Mesodermal cell (in vitro differentiated cells): ENCODE data around the gene CCSER2.

Experiments
- H3K27ac ChIP-seq: 2 replicates; pipeline ENCODE4 v1.7.0; 2013; ENCODE audit warnings: mild to moderate bottlenecking, low read depth, low read length, moderate library complexity; ENCODE audit not compliant: severe bottlenecking
- H3K36me3 ChIP-seq: 2 replicates; pipeline ENCODE4 v1.7.1; 2013; ENCODE audit warnings: mild to moderate bottlenecking, low read length, moderate library complexity; ENCODE audit not compliant: control insufficient read depth, insufficient read depth
- H3K4me1 ChIP-seq: one replicate; pipeline ENCODE4 v1.7.1; 2013; ENCODE audit warnings: mild to moderate bottlenecking, low read length; ENCODE audit not compliant: insufficient read depth, control insufficient read depth, poor library complexity, severe bottlenecking
- H3K4me3 ChIP-seq: 2 replicates; pipeline ENCODE4 v1.7.0; 2013; ENCODE audit warnings: low read length, control low read depth, mild to moderate bottlenecking; ENCODE audit not compliant: insufficient read depth, poor library complexity, severe bottlenecking; ENCODE audit errors: extremely low read depth
- H3K9me3 ChIP-seq: 2 replicates; pipeline ENCODE4 v1.7.1; 2013; ENCODE audit warnings: mild to moderate bottlenecking, low read length, moderate library complexity; ENCODE audit not compliant: control insufficient read depth
- WGBS, 2 experiments: methylation state at CpG; one replicate each; pipeline ENCODE4 v1.1.5; 2013; ENCODE audit warnings: missing lambda C conversion rate in 2 of 2; ENCODE audit not compliant: insufficient coverage in 2 of 2; 5-methylcytosine and 5-hydroxymethylcytosine counted together

The CCSER2 gene

DNA sequence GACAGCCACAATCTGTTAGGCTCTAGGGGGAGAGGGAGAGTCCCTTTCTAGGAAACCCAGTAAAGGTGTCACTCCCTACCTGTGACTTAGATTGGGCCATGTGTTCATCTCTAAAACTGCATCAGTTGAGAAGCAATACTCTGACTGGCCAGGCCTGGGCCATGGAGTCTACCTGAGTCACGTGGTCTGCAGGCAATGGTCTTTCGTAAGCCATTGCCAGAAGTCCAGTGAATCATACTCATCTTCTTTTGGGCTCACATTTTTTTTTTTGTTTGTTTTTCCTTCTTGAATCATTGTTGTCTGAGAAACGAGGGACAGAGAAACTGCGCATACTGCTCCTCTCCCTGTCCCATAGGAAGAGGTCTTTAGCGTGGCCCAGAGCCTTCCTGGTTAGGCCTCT, 215.6 kb downstream of the CCSER2 start:
- 99 to 100% methylated on average over 3 to 5 of the region's 5 CpGs for WGBS, 2 experiments
- Histone ChIP-seq H3K36me3 (no peaks in the 10 kb centered on the region), H3K27ac (no peak overlapping the region), H3K4me1 (peaks cover 15% of the 10 kb centered on the region), H3K9me3 (peaks cover 7% of the 10 kb centered on the region), H3K4me3 (no peak overlapping the region)

GRCh38 chr10:84545651-84546050, 217.3 kb downstream of the CCSER2 start:
- peaks cover 5% of the 10 kb centered on the region for H3K9me3 ChIP-seq
- H3K27ac ChIP-seq: no peak overlapping the region
- no peaks in the 10 kb centered on the region for H3K36me3 ChIP-seq
- peaks cover 7% of the 10 kb centered on the region for H3K4me1 ChIP-seq
- no peak overlapping the region for H3K4me3 ChIP-seq

DNA sequence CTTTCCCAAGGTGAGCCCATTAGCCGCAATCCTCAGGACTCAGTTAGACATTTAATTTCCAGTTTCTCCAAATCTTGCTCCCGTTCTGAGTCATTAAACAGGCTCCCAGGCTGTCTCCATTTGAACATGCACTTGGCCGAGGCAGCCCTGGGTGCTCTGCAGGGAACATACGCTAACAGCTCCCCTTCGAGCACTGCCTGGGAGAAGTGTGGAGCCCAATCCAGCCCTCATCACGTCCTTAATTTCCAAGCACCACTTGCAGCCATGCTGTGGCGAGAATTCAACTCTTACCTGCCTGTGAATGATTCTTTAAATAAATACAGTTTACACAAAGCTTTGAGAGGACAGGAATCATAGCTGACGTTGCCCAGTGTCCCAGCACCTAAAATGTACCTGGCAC, 218.2 kb downstream of the CCSER2 start:
- no peak overlapping the region for H3K4me3 ChIP-seq
- peaks cover 7% of the 10 kb centered on the region for H3K4me1 ChIP-seq
- WGBS, 2 experiments: 87 to 89% methylated on average over 4 to 8 of the region's 8 CpGs
- no peaks in the 10 kb centered on the region for H3K36me3 ChIP-seq
- H3K9me3 ChIP-seq: no peaks in the 10 kb centered on the region
- no peak overlapping the region for H3K27ac ChIP-seq

- no peaks in the 10 kb centered on the region for H3K36me3 ChIP-seq
- H3K9me3 ChIP-seq: no peaks in the 10 kb centered on the region
- peaks cover 6% of the 10 kb centered on the region for H3K4me1 ChIP-seq
- no peak overlapping the region for H3K4me3 ChIP-seq
- H3K27ac ChIP-seq: no peak overlapping the region
- WGBS, 2 experiments: 80% methylated on average over 3 of the region's 3 CpGs; no CpG with 5 or more reads in 1 of the 2 experiments
These were observed 219.2 kb downstream of the CCSER2 start for GRCh38 chr10:84547616-84548015.

GRCh38 chr10:84548869-84549268, 220.5 kb downstream of the CCSER2 start:
- Histone ChIP-seq H3K4me1 (no peaks in the 10 kb centered on the region), H3K4me3 (no peak overlapping the region), H3K27ac (no peak overlapping the region), H3K9me3 (no peaks in the 10 kb centered on the region), H3K36me3 (no peaks in the 10 kb centered on the region)
- WGBS, 2 experiments: 57 to 100% methylated on average over 2 to 5 of the region's 5 CpGs

DNA sequence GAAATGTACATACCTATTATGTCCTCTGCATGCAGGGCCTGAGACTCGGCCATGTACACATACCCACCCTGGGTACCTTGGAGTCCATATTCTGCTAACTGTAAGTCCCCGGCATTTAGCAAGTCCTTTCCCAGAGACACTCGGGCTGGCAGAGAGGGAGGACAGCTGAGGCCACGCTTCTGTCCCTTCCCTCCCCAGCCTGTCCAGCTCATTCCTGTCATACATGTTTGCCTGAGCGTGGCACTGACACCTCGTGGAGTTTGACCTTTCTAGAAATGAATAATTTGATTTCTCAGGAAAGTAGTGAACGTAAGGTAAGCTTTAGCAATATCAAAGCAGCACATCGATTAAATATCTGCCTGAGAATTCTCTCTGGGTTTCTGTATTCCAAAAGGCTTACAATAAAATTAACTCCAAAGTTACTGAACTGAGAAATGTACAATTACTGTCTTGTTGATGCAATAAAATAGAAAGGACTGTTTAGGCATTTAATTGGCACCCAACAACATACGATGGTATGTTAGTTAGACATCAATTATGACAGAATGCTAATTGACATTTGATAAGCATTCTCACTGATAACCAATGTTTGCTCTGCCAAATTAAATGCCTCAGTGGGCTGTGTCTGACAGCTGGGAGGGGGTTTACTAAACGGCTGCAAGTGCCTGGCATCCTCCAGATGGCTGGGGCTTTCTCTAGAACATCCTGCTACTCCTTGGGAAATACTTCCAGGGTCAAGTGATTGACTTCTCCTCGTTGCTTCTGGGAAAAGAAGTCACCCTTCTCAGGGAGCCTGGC, 221.2 kb downstream of the CCSER2 start:
- WGBS, 2 experiments: 78 to 79% methylated on average over 6 of the region's 11 CpGs

DNA sequence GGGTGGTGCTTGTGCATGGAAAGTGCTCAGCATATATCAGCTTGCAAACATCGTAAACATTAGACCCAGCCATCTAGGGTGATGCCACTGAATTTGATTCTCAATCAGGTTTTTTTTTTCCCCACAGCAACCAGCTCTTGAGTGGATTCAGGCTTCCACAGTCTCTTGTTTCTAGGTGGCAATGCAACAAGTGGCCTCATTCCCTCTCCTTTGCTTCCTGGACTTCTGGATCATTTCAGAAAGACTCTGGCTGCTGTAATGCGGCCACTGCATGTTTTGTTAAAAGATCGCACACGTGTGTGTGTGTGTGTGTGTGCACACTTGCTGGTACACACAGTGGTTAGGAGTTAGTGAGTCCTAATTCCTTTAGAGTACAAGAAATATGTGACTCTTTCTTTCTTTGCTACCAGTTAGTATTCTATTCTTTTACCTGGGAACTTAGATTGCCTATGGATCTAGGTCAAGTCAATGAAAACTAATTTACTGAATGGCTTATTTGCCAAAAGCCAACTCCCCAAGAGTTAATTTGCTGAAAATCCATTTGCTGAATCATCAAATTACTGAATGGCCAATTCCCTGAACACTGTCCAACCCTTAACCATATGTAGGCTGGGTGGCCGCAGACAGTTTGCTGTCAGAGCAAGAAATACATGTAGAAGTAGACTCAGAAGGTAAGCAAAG, 222.5 kb downstream of the CCSER2 start:
- H3K4me1 ChIP-seq: no peaks in the 10 kb centered on the region
- H3K36me3 ChIP-seq: no peaks in the 10 kb centered on the region
- no peak overlapping the region for H3K4me3 ChIP-seq
- H3K9me3 ChIP-seq: no peaks in the 10 kb centered on the region
- 79 to 97% methylated on average over 3 to 5 of the region's 5 CpGs for WGBS, 2 experiments
- H3K27ac ChIP-seq: no peak overlapping the region

More for the DNA sequence above, 221.2 kb downstream of the CCSER2 start:
- Histone ChIP-seq H3K9me3 (no peaks in the 10 kb centered on the region), H3K4me3 (no peak overlapping the region), H3K27ac (no peak overlapping the region), H3K36me3 (no peaks in the 10 kb centered on the region), H3K4me1 (no peaks in the 10 kb centered on the region)

DNA sequence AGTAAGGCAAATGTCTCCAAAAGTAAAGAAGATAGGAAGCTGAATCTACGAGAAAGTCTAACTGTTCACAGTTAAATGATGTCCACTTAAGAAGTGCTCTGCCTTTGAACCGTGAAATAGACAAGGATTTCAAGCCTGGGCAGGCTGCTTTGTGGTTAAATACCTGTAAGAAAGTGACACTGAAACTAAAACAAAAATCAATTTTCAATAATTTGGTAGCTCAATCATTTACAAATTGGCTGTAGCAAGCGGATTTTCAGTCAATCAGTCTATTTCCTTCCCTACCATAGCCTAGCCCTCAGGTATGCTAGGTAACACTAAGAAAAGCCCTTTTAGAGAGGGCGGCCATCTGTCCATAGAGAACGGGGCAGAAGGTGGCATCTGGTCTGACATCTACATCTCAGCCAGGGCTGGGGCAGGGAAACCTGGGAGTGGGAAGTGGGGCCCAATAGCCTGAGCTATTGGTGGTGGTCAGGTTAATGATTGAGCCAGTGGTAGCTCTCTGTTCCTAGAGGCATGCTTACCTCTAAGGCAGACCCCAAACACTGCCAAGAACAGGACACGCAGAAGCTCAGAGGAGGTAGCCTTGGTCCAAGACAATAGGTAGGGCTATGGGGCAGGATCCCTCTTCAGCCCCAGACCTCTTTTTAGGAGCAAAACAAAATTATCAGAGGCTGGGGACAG, 223.2 kb downstream of the CCSER2 start:
- 93 to 95% methylated on average over 3 to 5 of the region's 6 CpGs for WGBS, 2 experiments
- no peaks in the 10 kb centered on the region for H3K9me3 ChIP-seq
- no peaks in the 10 kb centered on the region for H3K4me1 ChIP-seq
- H3K27ac ChIP-seq: no peak overlapping the region
- H3K36me3 ChIP-seq: no peaks in the 10 kb centered on the region
- no peak overlapping the region for H3K4me3 ChIP-seq

GRCh38 chr10:84552478-84552877, 224.1 kb downstream of the CCSER2 start:
- 80 to 100% methylated on average over 1 of the region's 3 CpGs for WGBS, 2 experiments
- H3K9me3 ChIP-seq: no peaks in the 10 kb centered on the region
- no peak overlapping the region for H3K27ac ChIP-seq
- no peaks in the 10 kb centered on the region for H3K4me1 ChIP-seq
- H3K36me3 ChIP-seq: no peaks in the 10 kb centered on the region
- H3K4me3 ChIP-seq: no peak overlapping the region

GRCh38 chr10:84562592-84562991, 234.2 kb downstream of the CCSER2 start:
- H3K27ac ChIP-seq: no peak overlapping the region
- WGBS, 2 experiments: 83 to 100% methylated on average over 1 of the region's 6 CpGs
- peaks cover 3% of the 10 kb centered on the region for H3K4me1 ChIP-seq
- H3K9me3 ChIP-seq: peaks cover 4% of the 10 kb centered on the region
- no peaks in the 10 kb centered on the region for H3K36me3 ChIP-seq
- no peak overlapping the region for H3K4me3 ChIP-seq
